GM18507 (cell line): Measurements from ENCODE around the gene NPHP1.

ENCODE experiments used
- DNase-seq: peaks from one replicate; pipeline ENCODE4 v3.0.0; 2011; ENCODE audit warnings: low read depth; ENCODE audit not compliant: insufficient read length; ENCODE audit errors: extremely low spot score
- FAIRE-seq: peaks from 2 replicates; lab custom pipeline; 2011; peaks lifted over from hg19 to GRCh38; lab: Jason Lieb, UNC

Gene NPHP1

GRCh38 chr2:110146183-110146944 is 58.4 kb downstream of the NPHP1 start:
- DNase-seq (no peak), FAIRE-seq (no peak)

DNA sequence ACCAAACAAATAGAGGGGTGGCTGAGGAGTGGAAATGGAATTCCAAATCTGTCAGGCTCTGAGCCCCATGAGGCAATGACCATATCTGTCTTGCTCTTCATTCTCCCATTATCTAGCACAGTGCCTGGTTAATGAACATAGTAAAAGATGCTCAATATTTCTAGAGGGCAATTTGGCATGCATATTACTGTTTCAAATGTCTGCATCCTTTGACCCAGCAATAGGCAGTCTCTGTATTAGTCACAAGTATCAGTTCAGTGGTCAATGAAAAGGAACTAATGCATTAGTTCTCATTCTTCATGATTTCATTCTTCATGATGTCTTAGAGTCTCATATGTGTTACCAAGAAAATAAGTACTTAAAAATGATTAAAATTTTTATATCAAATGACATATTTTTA is 60.8 kb downstream of the NPHP1 start:
- FAIRE-seq (no peak), DNase-seq (no peak)

DNA sequence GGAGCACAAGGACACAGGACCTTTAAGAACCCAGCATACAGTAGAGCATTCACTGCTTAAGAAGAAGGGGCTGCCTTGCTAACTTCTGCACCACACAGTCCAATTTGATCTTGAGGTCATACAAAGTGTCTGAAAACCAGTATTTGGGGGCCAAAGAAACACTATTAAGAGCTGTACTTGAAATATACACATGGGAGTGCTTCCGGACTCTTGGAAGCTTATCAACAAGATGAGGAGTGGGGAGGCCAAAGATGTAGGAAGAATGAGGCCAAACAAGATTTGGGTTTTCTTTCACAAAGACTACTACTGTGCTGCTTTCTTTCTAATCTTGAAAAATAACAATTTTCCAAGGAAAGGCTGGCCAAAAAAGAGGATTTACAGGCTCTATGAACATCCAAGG is 64.4 kb downstream of the NPHP1 start:
- FAIRE-seq, result no peak
- DNase-seq, result no peak

DNA sequence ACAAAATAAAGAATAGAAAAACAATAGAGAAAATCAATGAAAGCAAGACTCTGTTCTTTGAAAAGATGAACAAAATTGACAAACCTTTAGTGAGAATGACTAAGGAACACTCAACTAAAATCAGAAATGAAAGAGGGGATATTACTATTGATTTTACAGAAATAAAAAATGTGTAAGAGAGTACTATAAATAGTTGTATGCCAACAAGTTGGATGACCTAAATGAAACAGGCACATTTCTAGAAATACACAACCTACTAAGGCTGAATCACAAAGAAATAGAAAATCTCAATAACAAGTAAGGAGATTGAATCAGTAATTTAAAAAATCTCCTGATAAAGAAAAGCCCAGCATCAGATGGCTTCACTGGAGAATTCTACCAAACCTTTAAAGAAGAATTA is 70.8 kb downstream of the NPHP1 start:
- FAIRE-seq, result no peak
- no peak for DNase-seq

- FAIRE-seq, result no peak
- DNase-seq, result no peak
These were observed 73.6 kb downstream of the NPHP1 start for GRCh38 chr2:110131166-110131565.

- no peak for DNase-seq
- FAIRE-seq, result no peak
These were observed 74.1 kb downstream of the NPHP1 start for GRCh38 chr2:110130757-110131156.

GRCh38 chr2:110126906-110127305 is 77.9 kb downstream of the NPHP1 start:
- no peak for DNase-seq
- FAIRE-seq, result no peak

GRCh38 chr2:110126086-110126773 is 78.6 kb downstream of the NPHP1 start:
- FAIRE-seq, result no peak
- DNase-seq, result no peak

- no peak for FAIRE-seq
- no peak for DNase-seq
These were observed 79.7 kb downstream of the NPHP1 start for GRCh38 chr2:110124939-110125691.

DNA sequence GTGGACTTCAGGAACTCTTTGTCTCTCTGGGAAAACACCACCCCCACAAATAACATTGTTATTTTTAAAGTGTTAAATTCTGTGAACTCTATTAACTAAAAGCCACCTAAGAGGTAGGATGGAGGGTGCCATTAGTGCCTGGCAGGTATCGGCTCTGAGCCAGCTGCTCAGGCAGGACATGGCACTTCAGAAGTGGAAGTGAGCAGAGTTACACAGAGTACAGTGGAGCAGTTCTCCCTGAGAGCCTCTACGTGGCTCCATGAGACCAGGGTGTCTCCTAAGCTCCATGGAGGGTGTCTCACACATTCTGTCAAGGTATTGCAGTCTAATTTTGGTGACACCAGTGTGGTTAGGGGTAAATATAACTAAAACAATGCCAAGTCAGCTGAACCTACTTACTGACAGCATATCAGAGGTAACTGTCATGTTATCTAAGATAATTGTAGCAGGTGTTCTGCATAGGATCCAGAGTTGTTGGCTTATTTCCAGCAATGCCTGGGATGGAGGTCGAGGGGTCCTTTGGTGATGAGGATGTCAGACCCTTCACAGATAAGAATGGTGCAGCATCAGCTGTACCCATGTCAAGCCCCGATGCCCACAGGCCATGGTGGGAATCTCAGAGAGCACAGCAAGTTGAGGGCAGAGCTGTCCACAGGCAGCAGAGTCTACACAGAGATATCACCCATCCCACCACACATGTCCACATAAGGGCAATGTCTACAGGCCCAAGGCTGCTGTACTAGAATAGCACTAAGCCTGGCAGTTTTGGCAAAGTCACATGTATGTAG is 80.6 kb downstream of the NPHP1 start:
- DNase-seq (no peak), FAIRE-seq (no peak)

GRCh38 chr2:110121592-110121991 is 83.2 kb downstream of the NPHP1 start:
- no peak for FAIRE-seq

GRCh38 chr2:110121052-110121334 is 83.8 kb downstream of the NPHP1 start:
- FAIRE-seq (no peak), DNase-seq (no peak)

More at GRCh38 chr2:110121592-110121991, 83.2 kb downstream of the NPHP1 start:
- DNase-seq, result no peak

DNA sequence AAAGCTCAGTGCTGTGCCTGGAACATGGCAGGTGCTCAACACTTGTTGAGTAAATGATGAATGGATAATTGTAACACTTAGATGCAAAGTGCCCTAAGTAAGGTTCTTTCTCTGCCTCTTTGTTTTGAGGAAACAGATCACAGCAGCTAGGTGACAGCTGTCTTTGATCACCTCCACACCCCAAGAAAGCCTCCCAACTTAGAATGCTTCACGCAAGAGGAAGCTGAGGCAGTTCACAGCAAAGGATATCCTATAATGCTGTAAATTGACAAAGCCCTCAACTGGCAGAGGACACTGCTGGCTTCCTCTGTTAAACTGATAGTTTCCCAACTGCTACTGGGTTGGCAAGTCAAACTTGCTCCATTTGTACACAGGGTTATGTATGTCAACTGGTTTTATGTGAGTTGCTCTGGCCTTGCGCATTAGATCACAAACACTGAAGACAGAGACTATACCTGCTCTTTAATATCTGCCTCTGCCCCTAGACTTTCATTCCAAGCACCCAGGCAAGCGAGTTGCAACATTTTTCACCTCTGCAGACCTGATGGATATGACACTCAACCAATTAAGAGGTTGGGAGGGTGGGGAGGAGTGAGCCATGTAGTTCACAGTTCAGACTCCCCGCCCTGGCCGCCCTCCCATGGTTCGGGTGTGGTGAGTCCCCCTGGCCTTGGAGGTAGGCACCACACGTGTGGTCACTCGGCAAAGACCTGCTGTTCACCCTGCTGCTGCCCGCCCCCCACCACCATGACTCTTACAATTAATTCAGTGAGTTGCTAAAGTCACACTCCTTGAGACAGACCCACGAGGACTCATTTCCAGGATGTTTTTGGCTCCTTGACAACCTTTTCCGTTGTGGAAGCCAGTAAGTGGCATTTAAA is 84.4 kb downstream of the NPHP1 start:
- DNase-seq, result no peak
- no peak for FAIRE-seq

GRCh38 chr2:110116033-110116710 is 88.6 kb downstream of the NPHP1 start:
- no peak for DNase-seq
- no peak for FAIRE-seq

GRCh38 chr2:110115291-110116032 is 89.4 kb downstream of the NPHP1 start, which contains the start of gene MALL:
Gene MALL (minus strand): TSS chr2:110115822. CDS start chr2:110115792, 30 bp downstream.
- DNase-seq (no peak), FAIRE-seq (no peak)

DNA sequence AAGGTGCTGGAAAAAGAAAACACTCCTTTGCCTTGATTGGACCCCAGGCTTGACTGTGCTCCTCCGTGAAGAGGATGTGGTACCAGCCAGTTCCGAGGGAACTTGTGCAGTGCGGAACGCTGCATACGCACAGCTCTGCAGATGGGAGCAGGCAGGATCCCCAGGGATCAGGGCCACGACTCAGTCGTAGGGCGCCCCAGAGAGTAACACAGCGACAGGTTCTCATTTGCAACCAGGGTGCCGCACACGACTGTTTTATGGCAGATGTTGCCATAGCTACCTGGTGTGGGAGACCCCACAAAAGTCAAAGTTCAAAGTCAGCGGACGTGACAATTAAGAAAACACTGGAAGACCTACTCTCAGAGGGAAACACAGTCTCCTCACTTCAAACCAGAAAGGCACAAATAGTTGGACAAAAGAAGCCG is 90.0 kb downstream of the NPHP1 start:
- FAIRE-seq (no peak), DNase-seq (no peak)

DNA sequence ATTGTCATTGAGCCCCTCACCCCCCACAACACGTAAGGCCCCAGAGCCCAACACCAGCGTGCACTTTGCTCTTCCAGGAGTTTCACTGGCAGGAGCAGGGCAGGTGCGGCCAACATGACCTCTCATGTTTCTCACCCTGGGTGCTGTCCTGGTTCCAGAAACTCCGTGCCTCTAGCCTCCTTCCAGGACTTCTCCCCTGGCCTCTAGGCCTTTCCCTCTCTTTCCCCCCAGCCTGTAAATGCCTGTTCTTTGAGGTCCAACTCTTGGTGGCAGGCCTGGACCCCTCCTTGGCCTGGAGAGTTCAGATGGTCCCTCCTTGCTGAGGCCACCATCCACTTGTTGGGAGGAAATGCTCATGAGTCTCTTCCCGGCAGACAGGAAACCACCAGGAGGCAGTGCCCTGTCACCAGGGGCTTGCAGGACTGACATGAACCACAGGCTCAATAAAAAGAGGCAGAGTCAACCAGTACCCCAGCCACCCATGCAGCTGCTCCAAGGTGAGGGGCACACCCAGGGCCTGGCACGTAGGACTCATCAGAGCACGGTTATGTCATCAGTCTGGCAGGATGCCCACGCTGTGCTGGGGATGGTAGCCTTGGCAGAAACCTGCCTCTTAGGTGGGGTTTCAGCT is 90.7 kb downstream of the NPHP1 start:
- no peak for FAIRE-seq
- no peak for DNase-seq
